SW480 (cell line): Measurements from ENCODE around the gene NOMO2.
"Not testable (repeated sequence)": the region's sequence is repeated elsewhere in the genome, so short reads cannot be mapped to it uniquely, and the experiment has no call there.

ENCODE experiments used
- DNase-seq: peaks from one replicate; pipeline ENCODE4 v3.0.0-alpha.2; 2016; ENCODE audit warnings: low spot score

NOMO2 gene

DNA sequence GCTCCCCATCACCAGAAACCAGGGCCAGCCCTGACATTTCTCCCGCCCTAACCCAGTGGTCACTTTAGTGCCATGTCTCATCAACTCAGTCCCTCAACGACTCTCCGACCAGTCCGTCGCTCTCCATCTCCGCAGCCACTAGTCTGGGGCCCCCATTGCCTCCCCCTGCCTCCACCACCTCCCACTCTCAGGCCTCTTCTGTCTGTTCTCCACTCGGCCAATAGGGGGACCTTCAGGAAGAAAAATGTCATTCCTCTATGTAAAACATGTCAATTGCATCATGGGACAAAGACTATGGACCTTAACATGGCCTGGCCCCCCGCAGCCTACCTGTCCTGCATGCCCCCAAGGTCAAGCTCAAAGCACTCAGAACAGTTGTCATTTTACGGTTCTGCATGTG lies 39.3 kb downstream of the NOMO2 start:
- DNase-seq = not testable (repeated sequence)

GRCh38 chr16:18521445-18522181 lies 40.3 kb downstream of the NOMO2 start:
- DNase-seq = not testable (repeated sequence)

- DNase-seq = not testable (repeated sequence)
Measured at GRCh38 chr16:18518536-18519283, 43.2 kb downstream of the NOMO2 start.

GRCh38 chr16:18498430-18498829 lies 63.5 kb downstream of the NOMO2 start:
- DNase-seq = not testable (repeated sequence)

DNA sequence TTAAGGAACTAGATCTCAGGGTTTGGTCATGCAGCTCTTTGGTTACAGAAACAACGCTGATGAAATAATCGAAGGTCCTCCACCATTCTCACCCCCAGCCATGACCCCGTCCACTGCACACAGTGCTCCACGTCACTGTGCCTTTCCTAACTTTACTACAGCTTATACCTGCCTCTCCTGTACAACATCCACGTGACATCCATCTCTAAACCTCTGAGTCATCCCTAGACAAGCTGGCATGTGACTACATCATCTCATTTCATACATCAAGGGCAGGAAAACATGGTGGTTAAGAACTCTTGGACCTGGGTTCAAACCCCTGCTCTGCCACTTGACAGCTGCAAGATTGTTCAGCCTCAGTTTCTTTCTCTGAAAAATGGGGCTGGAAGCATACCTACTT lies 64.9 kb downstream of the NOMO2 start:
- DNase-seq = not testable (repeated sequence)

DNA sequence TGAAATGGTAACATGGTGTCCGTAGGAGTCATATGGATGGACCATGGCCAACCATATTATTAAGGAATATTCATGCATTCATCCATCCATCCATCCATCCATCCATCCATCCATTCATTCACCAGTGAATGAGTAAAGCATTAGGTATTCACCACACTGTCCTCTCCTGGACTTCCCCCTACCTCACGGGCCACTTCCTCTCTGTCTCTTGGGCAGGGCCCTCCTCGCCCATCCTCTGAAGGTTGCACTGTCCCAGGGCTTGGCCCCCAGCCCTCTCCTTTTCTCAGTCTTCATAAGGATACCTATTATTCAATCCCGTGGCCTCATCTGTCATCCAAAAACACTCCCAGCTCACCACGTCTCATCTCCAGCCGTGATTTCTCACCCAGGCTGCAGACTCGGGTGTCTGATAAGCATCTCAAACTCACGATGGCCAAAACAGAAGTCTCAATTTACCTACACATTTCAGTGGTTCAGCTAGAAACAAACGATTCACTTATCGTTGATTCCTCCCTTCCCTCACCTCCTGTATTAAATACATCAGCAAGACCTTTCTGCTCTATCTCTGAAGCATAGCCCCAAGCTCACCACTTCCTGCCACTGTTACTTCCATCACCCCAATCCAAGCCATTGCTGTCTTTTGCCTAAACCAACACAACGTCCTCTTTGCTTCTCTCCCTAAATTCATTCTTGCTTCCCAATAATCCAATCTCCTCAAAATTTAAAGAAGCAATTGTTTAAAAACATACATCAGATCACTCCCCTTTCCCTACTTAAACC lies 69.6 kb downstream of the NOMO2 start:
- DNase-seq = not testable (repeated sequence)

- DNase-seq = not testable (repeated sequence)
Measured at GRCh38 chr16:18436025-18436424, 125.9 kb downstream of the NOMO2 start.

DNA sequence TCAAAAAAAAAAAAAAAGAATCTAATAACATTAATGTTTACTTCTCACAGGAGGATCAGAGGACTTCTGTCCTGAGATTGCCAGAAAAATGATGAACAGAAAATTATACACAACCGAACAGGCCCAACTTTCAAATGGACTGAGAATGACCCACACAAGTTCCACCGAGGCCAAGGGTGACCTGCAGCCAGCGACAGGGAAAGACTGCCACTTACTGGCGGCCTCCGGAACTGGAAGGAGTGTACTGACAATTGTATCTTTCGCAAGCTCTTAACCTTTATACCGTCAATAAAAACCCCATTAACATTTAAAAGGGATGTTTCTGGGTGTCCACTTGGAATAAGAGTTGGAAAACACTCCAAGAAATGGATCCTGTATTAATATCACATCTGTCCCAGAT lies 146.1 kb downstream of the NOMO2 start:
- not testable (repeated sequence) for DNase-seq

GRCh38 chr16:18409532-18410293 lies 152.2 kb downstream of the NOMO2 start:
- DNase-seq = not testable (repeated sequence)

- DNase-seq = not testable (repeated sequence)
Measured at GRCh38 chr16:18401851-18402657, 159.8 kb downstream of the NOMO2 start.

GRCh38 chr16:18401159-18401558 lies 160.7 kb downstream of the NOMO2 start:
- DNase-seq = not testable (repeated sequence)

DNA sequence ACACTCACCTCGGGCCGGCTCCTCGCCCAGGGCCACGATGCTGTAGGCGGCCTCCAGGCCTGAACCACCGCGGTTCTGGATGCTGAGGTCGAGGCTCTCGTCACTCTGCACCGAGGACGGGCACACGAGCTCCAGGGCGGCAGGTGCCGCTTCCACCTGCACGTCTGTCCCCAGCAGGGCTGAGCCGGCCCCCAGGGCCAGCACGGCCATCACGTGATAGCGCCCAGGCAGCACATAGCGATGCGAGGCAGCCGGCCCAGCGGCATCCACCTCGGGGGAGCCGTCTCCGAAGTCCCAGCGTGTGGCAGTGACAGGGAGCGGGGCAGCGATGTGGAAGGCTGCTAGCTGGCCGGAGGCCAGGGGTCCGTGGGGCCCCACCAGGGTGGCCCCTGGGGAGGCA lies 167.5 kb downstream of the NOMO2 start:
- not testable (repeated sequence) for DNase-seq

- not testable (repeated sequence) for DNase-seq
Measured at GRCh38 chr16:18387767-18388166, 174.1 kb downstream of the NOMO2 start.

GRCh38 chr16:18386517-18386916 lies 175.4 kb downstream of the NOMO2 start:
- DNase-seq = not testable (repeated sequence)

DNA sequence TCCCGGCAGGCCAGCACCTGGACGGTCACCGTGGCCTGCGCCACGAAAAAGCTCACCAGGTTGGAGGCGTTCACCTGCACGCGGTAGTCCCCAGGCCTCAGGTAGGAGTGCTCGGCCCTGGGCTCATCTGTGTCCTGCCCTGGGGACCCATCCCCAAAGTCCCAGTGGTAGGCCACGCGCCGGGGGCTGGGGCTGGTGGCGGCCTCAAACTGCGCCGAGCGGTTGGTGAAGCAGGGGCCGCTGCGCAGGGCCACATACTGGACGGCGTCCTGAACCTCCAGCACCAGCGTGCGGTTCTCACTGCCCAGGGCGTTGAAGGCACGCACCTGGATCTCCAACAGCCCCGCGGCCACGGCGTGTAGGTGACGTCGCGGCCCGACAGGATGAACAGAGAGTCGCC lies 176.6 kb downstream of the NOMO2 start:
- not testable (repeated sequence) for DNase-seq

GRCh38 chr16:18384869-18385268 lies 177.0 kb downstream of the NOMO2 start:
- DNase-seq = not testable (repeated sequence)

- not testable (repeated sequence) for DNase-seq
Measured at GRCh38 chr16:18384098-18384636, 177.7 kb downstream of the NOMO2 start.

GRCh38 chr16:18382696-18383095 lies 179.2 kb downstream of the NOMO2 start:
- not testable (repeated sequence) for DNase-seq
